GM23338 (cell line): ENCODE data around the gene RPL31.

Experiments
- CREB1 ChIP-seq: fragments of 250-450 bp; sonication (Bioruptor Pico); IDR thresholded peaks from 2 replicates; pipeline ENCODE4 v1.5.0; 2020; ENCODE audit warnings: low read depth, mild to moderate bottlenecking, moderate library complexity
- CTCF ChIP-seq, 2 experiments: fragments of 200-600 bp in 1 of 2; sonication (generic) in 1 of 2; conservative IDR thresholded peaks; 2 replicates each; pipeline versions ENCODE4 v1.5.1 to v1.6.1; 2016 to 2017; ENCODE audit warnings: antibody characterized with exemption in 2 of 2, low read depth in 2 of 2, mild to moderate bottlenecking in 2 of 2, moderate library complexity in 1 of 2
- EZH2 ChIP-seq: fragments of 200-600 bp; sonication (generic); IDR thresholded peaks from one replicate; pipeline ENCODE4 v1.8.0; 2017; ENCODE audit warnings: antibody characterized with exemption, mild to moderate bottlenecking, low read depth; ENCODE audit not compliant: unreplicated experiment
- JUNB ChIP-seq: IDR thresholded peaks from one replicate; pipeline ENCODE4 v1.6.1; 2016; ENCODE audit warnings: antibody characterized with exemption; ENCODE audit not compliant: unreplicated experiment
- POLR2AphosphoS5 ChIP-seq: IDR thresholded peaks from 2 replicates; pipeline ENCODE4 v1.6.1; 2016; ENCODE audit warnings: antibody characterized with exemption, low read depth
- TF ChIP-seq, protein P1 (sequence below): IDR thresholded peaks from one replicate; pipeline ENCODE4 v1.6.1; 2018; ENCODE audit warnings: antibody characterized with exemption; ENCODE audit not compliant: unreplicated experiment

GRCh38 chr2:100987536-100987935 lies 14.6 kb upstream of the RPL31 start:
- TF ChIP-seq EZH2 (no peak), POLR2AphosphoS5 (no peak), CREB1 (CRISPR knock-in tag) (no peak), CTCF (conservative IDR thresholded peaks at IDR 0.05; ENCODE audit: low read depth in 2 of 2) (no peak), JUNB (no peak)
- TF ChIP-seq, protein P1, sequence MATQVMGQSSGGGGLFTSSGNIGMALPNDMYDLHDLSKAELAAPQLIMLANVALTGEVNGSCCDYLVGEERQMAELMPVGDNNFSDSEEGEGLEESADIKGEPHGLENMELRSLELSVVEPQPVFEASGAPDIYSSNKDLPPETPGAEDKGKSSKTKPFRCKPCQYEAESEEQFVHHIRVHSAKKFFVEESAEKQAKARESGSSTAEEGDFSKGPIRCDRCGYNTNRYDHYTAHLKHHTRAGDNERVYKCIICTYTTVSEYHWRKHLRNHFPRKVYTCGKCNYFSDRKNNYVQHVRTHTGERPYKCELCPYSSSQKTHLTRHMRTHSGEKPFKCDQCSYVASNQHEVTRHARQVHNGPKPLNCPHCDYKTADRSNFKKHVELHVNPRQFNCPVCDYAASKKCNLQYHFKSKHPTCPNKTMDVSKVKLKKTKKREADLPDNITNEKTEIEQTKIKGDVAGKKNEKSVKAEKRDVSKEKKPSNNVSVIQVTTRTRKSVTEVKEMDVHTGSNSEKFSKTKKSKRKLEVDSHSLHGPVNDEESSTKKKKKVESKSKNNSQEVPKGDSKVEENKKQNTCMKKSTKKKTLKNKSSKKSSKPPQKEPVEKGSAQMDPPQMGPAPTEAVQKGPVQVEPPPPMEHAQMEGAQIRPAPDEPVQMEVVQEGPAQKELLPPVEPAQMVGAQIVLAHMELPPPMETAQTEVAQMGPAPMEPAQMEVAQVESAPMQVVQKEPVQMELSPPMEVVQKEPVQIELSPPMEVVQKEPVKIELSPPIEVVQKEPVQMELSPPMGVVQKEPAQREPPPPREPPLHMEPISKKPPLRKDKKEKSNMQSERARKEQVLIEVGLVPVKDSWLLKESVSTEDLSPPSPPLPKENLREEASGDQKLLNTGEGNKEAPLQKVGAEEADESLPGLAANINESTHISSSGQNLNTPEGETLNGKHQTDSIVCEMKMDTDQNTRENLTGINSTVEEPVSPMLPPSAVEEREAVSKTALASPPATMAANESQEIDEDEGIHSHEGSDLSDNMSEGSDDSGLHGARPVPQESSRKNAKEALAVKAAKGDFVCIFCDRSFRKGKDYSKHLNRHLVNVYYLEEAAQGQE = no peak
